Activated naive CD8-positive, alpha-beta T cell treated with anti-CD3 and anti-CD28 coated beads, Interleukin-2, amount 10 ng/mL, durations not matched to agents 7 days and 5 days (primary cell): ENCODE measurements around the gene ELMO2. TPM values are rescaled to one million over a fixed set of nuclear protein-coding genes. Genes with fewer than 3 reads are reported as not detected.

Source experiments
- ATAC-seq: fragments of 150-1000 bp; cut with Tn5 transposase; one replicate; pipeline ENCODE4 v1.10.0; 2021; ENCODE audit warnings: low read depth, moderate library complexity
- POLR2A ChIA-PET: fragments of 350-600 bp; sonication (Branson Sonifier 250); formaldehyde crosslinking; loops from one replicate; lab custom pipeline; 2021; ENCODE audit warnings: antibody characterized with exemption; lab: Charles Lee
- DNase-seq: peaks from one replicate; pipeline ENCODE4 v3.0.0; 2021
- H3K27ac Mint-ChIP-seq: one replicate; pipeline ENCODE4 v1.8.0; 2022; ENCODE audit warnings: mild to moderate bottlenecking, mixed read lengths
- H3K27me3 Mint-ChIP-seq: one replicate; pipeline ENCODE4 v1.8.0; 2022; ENCODE audit warnings: mild to moderate bottlenecking, moderate library complexity, mixed read lengths
- H3K36me3 Mint-ChIP-seq: one replicate; pipeline ENCODE4 v1.8.0; 2021; ENCODE audit warnings: mild to moderate bottlenecking, mixed read lengths
- H3K4me1 Mint-ChIP-seq: one replicate; pipeline ENCODE4 v1.8.0; 2021; ENCODE audit warnings: mixed read lengths
- H3K4me3 Mint-ChIP-seq: one replicate; pipeline ENCODE4 v1.8.0; 2022; ENCODE audit warnings: mild to moderate bottlenecking, moderate library complexity, mixed read lengths
- H3K9me3 Mint-ChIP-seq: one replicate; pipeline ENCODE4 v1.8.0; 2021; ENCODE audit warnings: mixed read lengths
- total RNA-seq, 2 experiments: library from RNA; stranded (reverse); gene quantifications; one replicate each; pipeline ENCODE4 v1.2.3, GENCODE V29; 2021

ELMO2 gene
- total RNA-seq, 2 experiments from 2014 or later = 66.8 to 75.2 TPM

GRCh38 chr20:46341074-46342009, 65.1 kb downstream of the ELMO2 start:
- DNase-seq (no peak), ATAC-seq (no peak)
- Mint-ChIP-seq H3K4me1 (peaks cover 13% of the 10 kb centered on the region), H3K27ac (no peak overlapping the region), H3K27me3 (peaks cover 25% of the 10 kb centered on the region), H3K4me3 (no peak overlapping the region), H3K9me3 (no peaks in the 10 kb centered on the region), H3K36me3 (no peaks in the 10 kb centered on the region)
- POLR2A ChIA-PET = no interaction called here

- POLR2A ChIA-PET = no interaction called here
- H3K27me3 Mint-ChIP-seq = peaks cover 38% of the 10 kb centered on the region
- DNase-seq = no peak
- H3K27ac Mint-ChIP-seq = no peak overlapping the region
- ATAC-seq = no peak
- H3K9me3 Mint-ChIP-seq = no peaks in the 10 kb centered on the region
- H3K4me3 Mint-ChIP-seq = no peak overlapping the region
- no peaks in the 10 kb centered on the region for H3K36me3 Mint-ChIP-seq
- H3K4me1 Mint-ChIP-seq = peaks cover 9% of the 10 kb centered on the region
Observed at GRCh38 chr20:46339037-46339436, 67.4 kb downstream of the ELMO2 start.

- Mint-ChIP-seq H3K4me1 (no peaks in the 10 kb centered on the region), H3K36me3 (no peaks in the 10 kb centered on the region), H3K27me3 (peaks cover 27% of the 10 kb centered on the region), H3K9me3 (no peaks in the 10 kb centered on the region), H3K4me3 (no peak overlapping the region), H3K27ac (no peak overlapping the region)
- no peak for DNase-seq
- ATAC-seq = no peak
- POLR2A ChIA-PET = no interaction called here
Observed at GRCh38 chr20:46336735-46337134, 69.7 kb downstream of the ELMO2 start.

- no peaks in the 10 kb centered on the region for H3K36me3 Mint-ChIP-seq
- no peaks in the 10 kb centered on the region for H3K4me1 Mint-ChIP-seq
- DNase-seq = no peak
- H3K27ac Mint-ChIP-seq = no peak overlapping the region
- POLR2A ChIA-PET = no interaction called here
- no peak overlapping the region for H3K4me3 Mint-ChIP-seq
- ATAC-seq = no peak
- H3K9me3 Mint-ChIP-seq = no peaks in the 10 kb centered on the region
- peaks cover 22% of the 10 kb centered on the region for H3K27me3 Mint-ChIP-seq
Observed at GRCh38 chr20:46334303-46334904, 72.0 kb downstream of the ELMO2 start.

GRCh38 chr20:46333161-46333991, 73.0 kb downstream of the ELMO2 start:
- Mint-ChIP-seq H3K4me3 (no peak overlapping the region), H3K9me3 (no peaks in the 10 kb centered on the region), H3K27ac (no peak overlapping the region), H3K27me3 (peaks cover 15% of the 10 kb centered on the region), H3K36me3 (no peaks in the 10 kb centered on the region), H3K4me1 (no peaks in the 10 kb centered on the region)
- DNase-seq (no peak), ATAC-seq (no peak)
- POLR2A ChIA-PET = interaction anchor here (1.1 kb wide), 1 partner anchor 9 kb away, joined by 3 read pairs; no protein-coding TSS in a partner anchor

GRCh38 chr20:46332373-46333160, 73.8 kb downstream of the ELMO2 start:
- Mint-ChIP-seq H3K4me1 (no peaks in the 10 kb centered on the region), H3K9me3 (no peaks in the 10 kb centered on the region), H3K27me3 (peaks cover 15% of the 10 kb centered on the region), H3K27ac (no peak overlapping the region), H3K36me3 (no peaks in the 10 kb centered on the region), H3K4me3 (no peak overlapping the region)
- ATAC-seq = no peak
- no peak for DNase-seq
- POLR2A ChIA-PET = interaction anchor here (1.1 kb wide), 1 partner anchor 10 kb away, joined by 3 read pairs; no protein-coding TSS in a partner anchor

- ATAC-seq (no peak), DNase-seq (no peak)
- no peak overlapping the region for H3K27ac Mint-ChIP-seq
- POLR2A ChIA-PET = no interaction called here
- H3K36me3 Mint-ChIP-seq = no peaks in the 10 kb centered on the region
- H3K4me3 Mint-ChIP-seq = no peak overlapping the region
- no peaks in the 10 kb centered on the region for H3K4me1 Mint-ChIP-seq
- H3K9me3 Mint-ChIP-seq = no peaks in the 10 kb centered on the region
- peaks cover 13% of the 10 kb centered on the region for H3K27me3 Mint-ChIP-seq
Observed at GRCh38 chr20:46331611-46332361, 74.6 kb downstream of the ELMO2 start.

GRCh38 chr20:46330831-46331371, 75.5 kb downstream of the ELMO2 start:
- Mint-ChIP-seq H3K4me1 (no peaks in the 10 kb centered on the region), H3K4me3 (no peak overlapping the region), H3K27me3 (peaks cover 10% of the 10 kb centered on the region), H3K36me3 (no peaks in the 10 kb centered on the region), H3K9me3 (no peaks in the 10 kb centered on the region), H3K27ac (no peak overlapping the region)
- POLR2A ChIA-PET = no interaction called here
- ATAC-seq (no peak), DNase-seq (no peak)

- no peak overlapping the region for H3K27ac Mint-ChIP-seq
- DNase-seq (no peak), ATAC-seq (no peak)
- no peaks in the 10 kb centered on the region for H3K9me3 Mint-ChIP-seq
- H3K4me3 Mint-ChIP-seq = no peak overlapping the region
- peaks cover 8% of the 10 kb centered on the region for H3K27me3 Mint-ChIP-seq
- H3K4me1 Mint-ChIP-seq = no peaks in the 10 kb centered on the region
- H3K36me3 Mint-ChIP-seq = no peaks in the 10 kb centered on the region
- POLR2A ChIA-PET = no interaction called here
Observed at GRCh38 chr20:46330072-46330763, 76.2 kb downstream of the ELMO2 start.

- POLR2A ChIA-PET = no interaction called here
- Mint-ChIP-seq H3K4me3 (no peak overlapping the region), H3K27me3 (peaks cover 6% of the 10 kb centered on the region), H3K27ac (no peak overlapping the region), H3K36me3 (no peaks in the 10 kb centered on the region), H3K9me3 (no peaks in the 10 kb centered on the region), H3K4me1 (no peaks in the 10 kb centered on the region)
- DNase-seq (no peak), ATAC-seq (no peak)
Observed at GRCh38 chr20:46328200-46328882, 78.1 kb downstream of the ELMO2 start.

GRCh38 chr20:46327557-46327956, 78.9 kb downstream of the ELMO2 start:
- no peak overlapping the region for H3K27ac Mint-ChIP-seq
- DNase-seq (no peak), ATAC-seq (no peak)
- peaks cover 6% of the 10 kb centered on the region for H3K27me3 Mint-ChIP-seq
- no peak overlapping the region for H3K4me3 Mint-ChIP-seq
- no peaks in the 10 kb centered on the region for H3K4me1 Mint-ChIP-seq
- no peaks in the 10 kb centered on the region for H3K9me3 Mint-ChIP-seq
- POLR2A ChIA-PET = no interaction called here
- no peaks in the 10 kb centered on the region for H3K36me3 Mint-ChIP-seq
